ENCODE data around the gene MAD2L2. TPM values are rescaled to one million over a fixed set of nuclear protein-coding genes. Genes with fewer than 3 reads are reported as not detected.

Gene MAD2L2
- total and polyA plus RNA-seq, 9 of the 15 experiments (the other 6 are each of a cell fraction or from before 2014, with no cell fraction given), result 12.4 to 286 (median 143) TPM

DNA sequence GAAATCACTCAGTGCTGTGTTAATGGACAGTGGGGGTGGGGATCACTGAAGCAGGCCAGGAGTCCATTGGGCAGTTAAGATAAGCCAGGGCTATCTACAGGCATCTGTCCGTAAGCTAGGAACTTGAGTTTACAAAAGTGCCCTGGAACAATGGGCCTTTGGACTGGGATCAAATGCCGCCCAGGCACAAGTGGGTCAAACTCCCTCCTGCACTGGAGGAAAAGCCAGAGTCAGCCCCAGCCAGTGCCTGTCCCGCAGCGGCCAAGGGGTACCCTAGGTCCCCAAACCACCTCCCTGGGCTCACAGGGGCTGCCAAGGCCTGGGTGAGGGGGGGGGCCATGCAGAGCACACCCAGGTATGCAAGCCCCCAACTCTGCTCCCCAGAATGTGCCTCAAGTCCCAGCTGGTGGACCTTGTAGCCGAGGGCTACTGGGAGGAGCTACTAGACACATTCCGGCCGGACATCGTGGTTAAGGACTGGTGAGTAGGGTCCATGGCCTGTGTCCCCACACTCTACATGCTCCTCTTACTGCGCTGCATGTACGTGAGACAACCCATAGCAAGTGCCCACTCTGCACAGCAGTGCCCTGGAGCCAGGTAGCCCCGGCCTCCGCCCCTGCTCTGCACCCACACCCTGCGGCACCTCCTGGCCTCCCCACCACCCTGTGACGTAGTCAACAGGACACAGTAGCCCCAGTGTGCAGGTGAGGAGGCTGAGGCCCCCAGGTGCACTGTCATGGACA, 9.2 kb downstream of the MAD2L2 start (continued):
- TF ChIP-seq, protein P1, sequence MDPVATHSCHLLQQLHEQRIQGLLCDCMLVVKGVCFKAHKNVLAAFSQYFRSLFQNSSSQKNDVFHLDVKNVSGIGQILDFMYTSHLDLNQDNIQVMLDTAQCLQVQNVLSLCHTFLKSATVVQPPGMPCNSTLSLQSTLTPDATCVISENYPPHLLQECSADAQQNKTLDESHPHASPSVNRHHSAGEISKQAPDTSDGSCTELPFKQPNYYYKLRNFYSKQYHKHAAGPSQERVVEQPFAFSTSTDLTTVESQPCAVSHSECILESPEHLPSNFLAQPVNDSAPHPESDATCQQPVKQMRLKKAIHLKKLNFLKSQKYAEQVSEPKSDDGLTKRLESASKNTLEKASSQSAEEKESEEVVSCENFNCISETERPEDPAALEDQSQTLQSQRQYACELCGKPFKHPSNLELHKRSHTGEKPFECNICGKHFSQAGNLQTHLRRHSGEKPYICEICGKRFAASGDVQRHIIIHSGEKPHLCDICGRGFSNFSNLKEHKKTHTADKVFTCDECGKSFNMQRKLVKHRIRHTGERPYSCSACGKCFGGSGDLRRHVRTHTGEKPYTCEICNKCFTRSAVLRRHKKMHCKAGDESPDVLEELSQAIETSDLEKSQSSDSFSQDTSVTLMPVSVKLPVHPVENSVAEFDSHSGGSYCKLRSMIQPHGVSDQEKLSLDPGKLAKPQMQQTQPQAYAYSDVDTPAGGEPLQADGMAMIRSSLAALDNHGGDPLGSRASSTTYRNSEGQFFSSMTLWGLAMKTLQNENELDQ (CRISPR knock-in tag; IDR thresholded peaks at IDR 0.05; ENCODE audit: borderline replicate concordance), result no peak
- TF ChIP-seq KLF10 (CRISPR knock-in tag; IDR thresholded peaks at IDR 0.05) (no peak), PCBP2 (IDR thresholded peaks at IDR 0.05; ENCODE audit: low read depth, low read length, poor library complexity, severe bottlenecking) (no peak), GATAD2A (IDR thresholded peaks at IDR 0.05) (no peak), ETV6 (IDR thresholded peaks at IDR 0.05; ENCODE audit: borderline replicate concordance in 1 of 2, low read depth in 2 of 2, low read length in 1 of 2) (0 out of 4 replicates have a peak, but pooled peaks of 1 of the 2 experiments have one; percentile 38), ETV6 (CRISPR knock-in tag; IDR thresholded peaks at IDR 0.05; ENCODE audit: borderline replicate concordance) (no peak), SMC3 (conservative IDR thresholded peaks at IDR 0.05; ENCODE audit: insufficient read depth, low read depth, low read length) (no peak), ZNF143 (CRISPR knock-in tag; IDR thresholded peaks at IDR 0.05) (no peak), RBFOX2 (IDR thresholded peaks at IDR 0.05; ENCODE audit: low read depth, low read length) (peak; percentile 66), HMG20A (CRISPR knock-in tag; conservative IDR thresholded peaks at IDR 0.05) (no peak), XRCC5 (IDR thresholded peaks at IDR 0.05; ENCODE audit: low read depth, low read length) (no peak), ZNF316 (IDR thresholded peaks at IDR 0.05) (no peak), YY1 (IDR thresholded peaks at IDR 0.05; ENCODE audit: borderline replicate concordance in 1 of 3, control insufficient read depth in 1 of 3, extremely low read depth in 1 of 3, insufficient read depth in 3 of 3, insufficient read length in 1 of 3, insufficient replicate concordance in 2 of 3, low read depth in 1 of 3, low read length in 2 of 3) (peak in 1 of 3 experiments; percentile 17), ZNF668 (CRISPR knock-in tag; IDR thresholded peaks at IDR 0.05) (0 out of 2 replicates have a peak, but pooled peaks have one; percentile 20), MTA3 (IDR thresholded peaks at IDR 0.05; ENCODE audit: borderline replicate concordance) (peak; percentile 77), SMARCC2 (IDR thresholded peaks at IDR 0.05; ENCODE audit: low read depth) (peak; percentile 78; the same call in 1 of the 2 replicates), TRIM24 (IDR thresholded peaks at IDR 0.05) (peak; percentile 40 to 71; a peak in 2 of 4 replicates), MCM3 (IDR thresholded peaks at IDR 0.05) (no peak), ZNF507 (tag; conservative IDR thresholded peaks at IDR 0.05) (no peak), TFAM (CRISPR knock-in tag; conservative IDR thresholded peaks at IDR 0.05) (no peak)
- TF ChIP-seq, protein P2, sequence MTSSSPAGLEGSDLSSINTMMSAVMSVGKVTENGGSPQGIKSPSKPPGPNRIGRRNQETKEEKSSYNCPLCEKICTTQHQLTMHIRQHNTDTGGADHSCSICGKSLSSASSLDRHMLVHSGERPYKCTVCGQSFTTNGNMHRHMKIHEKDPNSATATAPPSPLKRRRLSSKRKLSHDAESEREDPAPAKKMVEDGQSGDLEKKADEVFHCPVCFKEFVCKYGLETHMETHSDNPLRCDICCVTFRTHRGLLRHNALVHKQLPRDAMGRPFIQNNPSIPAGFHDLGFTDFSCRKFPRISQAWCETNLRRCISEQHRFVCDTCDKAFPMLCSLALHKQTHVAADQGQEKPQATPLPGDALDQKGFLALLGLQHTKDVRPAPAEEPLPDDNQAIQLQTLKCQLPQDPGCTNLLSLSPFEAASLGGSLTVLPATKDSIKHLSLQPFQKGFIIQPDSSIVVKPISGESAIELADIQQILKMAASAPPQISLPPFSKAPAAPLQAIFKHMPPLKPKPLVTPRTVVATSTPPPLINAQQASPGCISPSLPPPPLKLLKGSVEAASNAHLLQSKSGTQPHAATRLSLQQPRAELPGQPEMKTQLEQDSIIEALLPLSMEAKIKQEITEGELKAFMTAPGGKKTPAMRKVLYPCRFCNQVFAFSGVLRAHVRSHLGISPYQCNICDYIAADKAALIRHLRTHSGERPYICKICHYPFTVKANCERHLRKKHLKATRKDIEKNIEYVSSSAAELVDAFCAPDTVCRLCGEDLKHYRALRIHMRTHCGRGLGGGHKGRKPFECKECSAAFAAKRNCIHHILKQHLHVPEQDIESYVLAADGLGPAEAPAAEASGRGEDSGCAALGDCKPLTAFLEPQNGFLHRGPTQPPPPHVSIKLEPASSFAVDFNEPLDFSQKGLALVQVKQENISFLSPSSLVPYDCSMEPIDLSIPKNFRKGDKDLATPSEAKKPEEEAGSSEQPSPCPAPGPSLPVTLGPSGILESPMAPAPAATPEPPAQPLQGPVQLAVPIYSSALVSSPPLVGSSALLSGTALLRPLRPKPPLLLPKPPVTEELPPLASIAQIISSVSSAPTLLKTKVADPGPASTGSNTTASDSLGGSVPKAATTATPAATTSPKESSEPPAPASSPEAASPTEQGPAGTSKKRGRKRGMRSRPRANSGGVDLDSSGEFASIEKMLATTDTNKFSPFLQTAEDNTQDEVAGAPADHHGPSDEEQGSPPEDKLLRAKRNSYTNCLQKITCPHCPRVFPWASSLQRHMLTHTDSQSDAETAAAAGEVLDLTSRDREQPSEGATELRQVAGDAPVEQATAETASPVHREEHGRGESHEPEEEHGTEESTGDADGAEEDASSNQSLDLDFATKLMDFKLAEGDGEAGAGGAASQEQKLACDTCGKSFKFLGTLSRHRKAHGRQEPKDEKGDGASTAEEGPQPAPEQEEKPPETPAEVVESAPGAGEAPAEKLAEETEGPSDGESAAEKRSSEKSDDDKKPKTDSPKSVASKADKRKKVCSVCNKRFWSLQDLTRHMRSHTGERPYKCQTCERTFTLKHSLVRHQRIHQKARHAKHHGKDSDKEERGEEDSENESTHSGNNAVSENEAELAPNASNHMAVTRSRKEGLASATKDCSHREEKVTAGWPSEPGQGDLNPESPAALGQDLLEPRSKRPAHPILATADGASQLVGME (CRISPR knock-in tag; IDR thresholded peaks at IDR 0.05), result 0 out of 2 replicates have a peak, but pooled peaks have one; percentile 42
